ENCODE data around the gene MFNG.

The MFNG gene

DNA sequence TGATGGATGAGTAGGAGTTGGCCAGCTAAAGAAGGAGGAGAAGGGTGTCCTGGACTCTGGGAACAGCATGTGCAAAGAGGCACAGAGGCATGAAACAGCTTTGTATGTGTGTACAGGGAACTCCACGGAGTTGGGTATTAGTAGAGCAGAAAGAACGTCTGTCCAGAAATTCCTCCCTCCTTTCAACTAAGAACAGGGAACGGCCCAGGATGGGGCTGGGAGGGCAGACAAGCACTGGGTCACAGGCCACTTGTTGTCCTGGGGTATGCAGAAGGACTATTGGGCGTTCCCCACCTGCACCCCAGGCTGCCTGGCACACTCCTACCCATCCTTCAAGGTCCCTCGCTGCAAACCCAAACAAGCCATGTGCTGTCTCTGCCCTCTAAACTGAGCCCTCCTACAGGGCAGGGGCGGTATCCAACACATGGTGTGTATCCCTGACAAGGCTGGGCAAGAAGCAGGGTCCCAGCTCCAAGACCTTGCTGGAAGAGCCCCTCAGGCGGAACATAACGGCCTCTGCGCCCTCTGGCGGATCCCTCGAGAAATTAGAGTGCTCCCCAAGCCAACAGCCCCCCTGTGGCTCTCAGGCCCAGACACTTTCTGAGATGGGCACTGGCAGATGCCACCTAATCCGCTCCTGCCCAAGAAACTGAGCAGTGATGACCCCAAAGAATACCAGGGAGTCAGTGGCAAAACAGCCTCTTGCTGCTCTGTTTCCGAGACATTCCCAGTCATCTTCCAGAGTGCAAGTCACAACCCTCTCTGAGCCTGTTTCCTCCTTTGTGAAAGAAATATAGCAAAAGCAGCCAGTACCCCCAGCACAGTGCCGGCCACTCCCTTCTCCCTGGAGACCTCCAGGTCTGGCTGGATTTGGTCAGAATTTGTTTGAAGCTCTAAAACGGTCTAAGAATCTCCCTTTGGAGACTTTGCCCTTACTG lies 57.3 kb downstream of the MFNG start:
- no peak for DNase-seq (ENCODE audit: low read depth, low spot score)
- H3K27ac ChIP-seq = no peak overlapping the region

DNA sequence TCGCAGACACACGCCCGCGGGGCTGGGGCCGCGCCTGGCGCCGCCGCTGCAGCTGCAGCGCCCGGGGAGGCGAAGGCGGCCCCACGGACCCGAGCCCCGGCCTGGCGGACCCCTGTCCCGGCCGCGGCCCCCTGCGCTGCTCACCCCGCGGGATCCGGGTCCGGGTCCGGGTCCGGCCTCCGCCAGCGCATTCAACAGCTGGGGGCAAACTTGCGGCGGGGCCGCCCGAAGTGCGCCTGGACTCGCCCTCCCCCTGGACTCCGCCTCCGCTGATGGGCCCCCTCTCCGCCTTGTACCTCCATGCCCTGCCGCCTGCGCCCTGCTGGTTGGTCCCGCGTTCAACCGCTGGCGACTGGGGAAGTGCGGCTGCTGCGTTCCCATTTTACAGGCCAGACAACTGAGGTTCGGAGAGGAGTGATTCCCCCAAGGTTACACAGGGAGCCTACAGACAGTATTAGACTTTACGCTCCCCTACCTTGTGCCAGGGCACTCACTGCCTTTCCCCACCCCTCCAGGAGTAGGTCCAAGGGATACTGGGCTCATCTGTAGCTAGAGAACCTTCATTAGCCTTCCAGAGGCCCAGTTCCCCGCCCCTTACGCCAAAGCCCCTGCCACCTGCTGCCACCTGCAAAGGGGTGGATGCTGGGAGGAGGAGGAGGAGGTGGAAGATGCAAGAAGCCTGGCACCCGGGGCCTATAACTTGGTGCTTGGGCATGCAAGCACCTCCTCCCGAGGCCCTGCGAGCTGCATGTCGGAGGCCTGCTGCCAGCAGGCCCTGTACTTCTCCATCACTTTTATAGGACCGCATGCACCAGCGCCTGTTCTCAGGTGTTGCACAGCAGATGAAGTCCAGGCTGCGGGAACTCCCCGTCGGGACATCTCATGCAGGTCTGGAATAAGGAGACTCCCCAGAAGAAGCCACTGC lies 58.2 kb downstream of the MFNG start:
- H3K27ac ChIP-seq = no peak overlapping the region
- no peak for DNase-seq (ENCODE audit: low read depth, low spot score)

GRCh38 chr22:37427135-37427710 lies 59.0 kb downstream of the MFNG start, which contains the start of gene ELFN2:
TSS of gene ELFN2 (minus strand) at chr22:37427479. CDS start at chr22:37375534, 51,945 bp downstream.
- no peak for DNase-seq (ENCODE audit: low read depth, low spot score)

GRCh38 chr22:37426706-37427134 lies 59.5 kb downstream of the MFNG start:
- DNase-seq (ENCODE audit: low read depth, low spot score) = no peak
- no peak overlapping the region for H3K27ac ChIP-seq

More at GRCh38 chr22:37427135-37427710, 59.0 kb downstream of the MFNG start, which contains the start of gene ELFN2:
- no peak within 1 kb of the TSS for H3K27ac ChIP-seq

DNA sequence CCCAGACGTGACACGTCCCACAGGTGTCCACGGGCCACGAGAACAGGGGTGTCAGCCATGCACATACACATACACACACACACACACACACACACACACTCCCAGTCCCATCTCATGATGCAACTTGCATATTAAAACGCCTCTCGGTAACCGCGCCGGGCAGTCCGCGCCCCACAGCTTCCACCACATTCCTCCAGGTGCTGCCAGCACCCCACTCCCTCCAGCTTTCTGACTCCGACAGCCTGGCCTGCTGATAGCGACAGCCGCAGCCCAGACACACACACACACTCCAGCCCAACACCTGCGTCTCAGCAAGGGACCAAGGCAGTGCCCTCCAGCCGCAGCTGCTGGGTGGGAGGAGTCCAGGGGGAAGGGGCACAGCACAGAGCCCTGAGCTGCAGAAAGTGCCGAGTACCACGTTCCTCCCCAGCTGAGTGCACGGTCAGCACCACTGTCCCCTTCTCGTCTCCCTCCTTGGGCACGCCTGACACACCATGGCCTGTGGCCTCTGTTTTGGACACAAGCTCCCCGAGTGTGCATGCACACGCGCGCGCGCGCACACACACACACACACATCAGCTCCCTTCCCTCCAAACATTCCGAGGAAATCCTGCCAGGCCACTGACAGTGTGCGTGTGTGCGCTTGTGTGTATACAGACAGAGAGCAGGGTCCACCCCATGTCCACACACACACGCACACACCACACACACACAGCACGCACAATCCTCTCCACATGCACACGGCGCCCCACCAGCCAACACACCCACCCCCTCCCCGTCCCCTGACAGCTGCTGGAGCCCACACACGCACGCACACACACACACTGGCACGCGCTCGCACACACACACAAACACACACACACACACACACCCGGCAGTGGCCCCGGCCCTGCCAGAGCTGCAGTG lies 60.1 kb downstream of the MFNG start:
- peak; percentile 33 for DNase-seq (ENCODE audit: low read depth, low spot score)
- H3K27ac ChIP-seq = no peak overlapping the region

GRCh38 chr22:37425369-37425768 lies 60.8 kb downstream of the MFNG start:
- no peak overlapping the region for H3K27ac ChIP-seq
- no peak for DNase-seq (ENCODE audit: low read depth, low spot score)

GRCh38 chr22:37423283-37423682 lies 62.9 kb downstream of the MFNG start:
- no peak overlapping the region for H3K27ac ChIP-seq
- no peak for DNase-seq (ENCODE audit: low read depth, low spot score)

- no peak for DNase-seq (ENCODE audit: low read depth, low spot score)
- H3K27ac ChIP-seq = no peak overlapping the region
Observed at GRCh38 chr22:37421468-37421877, 64.7 kb downstream of the MFNG start.

DNA sequence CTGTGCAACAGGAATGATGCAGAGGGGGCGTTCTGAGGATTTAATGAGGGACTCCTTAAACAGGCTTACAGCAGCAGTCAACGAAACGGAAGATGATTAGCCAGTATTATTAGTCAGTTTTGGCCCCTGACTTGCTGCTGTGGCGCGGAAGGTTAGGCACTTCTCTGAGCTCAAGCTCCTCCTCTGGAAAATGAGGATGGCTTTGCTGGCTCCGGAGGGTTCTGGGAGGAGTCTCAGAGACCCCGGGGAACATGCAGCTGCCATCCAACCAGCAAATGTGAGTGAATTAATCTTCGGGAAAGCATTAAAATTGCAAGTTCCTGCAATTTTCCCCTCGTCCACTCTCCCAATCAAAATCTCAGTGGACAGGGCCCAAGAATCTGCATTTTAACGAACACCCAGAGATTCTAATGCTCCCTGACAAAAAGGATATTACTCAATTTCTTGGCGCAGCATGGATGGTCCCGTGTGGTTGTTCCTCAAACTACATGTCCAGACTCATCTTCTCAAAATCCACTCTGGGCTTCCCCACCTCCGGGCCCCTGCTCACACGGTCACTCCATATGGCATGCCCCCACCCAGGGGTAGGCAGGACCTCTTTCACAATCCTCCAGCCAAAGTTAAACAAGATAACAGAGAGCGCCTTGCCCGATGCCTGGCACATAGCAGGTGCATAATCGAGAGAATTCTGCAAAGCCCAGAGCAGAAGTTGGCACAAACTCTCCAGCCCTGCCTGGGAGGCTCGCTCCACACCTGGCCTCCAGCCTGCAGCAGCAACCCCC lies 65.3 kb downstream of the MFNG start:
- DNase-seq (ENCODE audit: low read depth, low spot score) = no peak
- H3K27ac ChIP-seq = no peak overlapping the region

- no peak for DNase-seq (ENCODE audit: low read depth, low spot score)
- H3K27ac ChIP-seq = no peak overlapping the region
Observed at GRCh38 chr22:37419969-37420685, 66.1 kb downstream of the MFNG start.

- DNase-seq (ENCODE audit: low read depth, low spot score) = no peak
- no peak overlapping the region for H3K27ac ChIP-seq
Observed at GRCh38 chr22:37419370-37419968, 66.7 kb downstream of the MFNG start.

Data from epithelial cell of prostate (primary cell).